Aorta (tissue), 5 donors: ENCODE data around the gene P4HB. TPM values are rescaled to one million over a fixed set of nuclear protein-coding genes. Genes with fewer than 3 reads are reported as not detected.

ENCODE experiments used
- ATAC-seq: fragments of 200-7000 bp; cut with Tn5 transposase; one replicate; pipeline ENCODE4 v1.9.1; 2022; ENCODE audit warnings: moderate library complexity; ENCODE audit not compliant: low FRiP score
- DNase-seq, 2 donors: peaks; one replicate each; pipeline ENCODE4 v3.0.0-alpha.2; 2020
- H3K27ac ChIP-seq, 2 donors: one replicate each; pipeline ENCODE4 v1.5.1; 2013; ENCODE audit warnings: low read length in 2 of 2, mild to moderate bottlenecking in 2 of 2, moderate library complexity in 2 of 2, control low read depth in 1 of 2, inconsistent platforms in 1 of 2, low read depth in 1 of 2
- H3K27me3 ChIP-seq, 2 donors: one replicate each; pipeline ENCODE4 v1.6.1; 2013; ENCODE audit warnings: control low read depth in 1 of 2, low read length in 1 of 2, mild to moderate bottlenecking in 1 of 2, moderate library complexity in 1 of 2; ENCODE audit not compliant: insufficient read depth in 2 of 2, control insufficient read depth in 1 of 2
- H3K36me3 ChIP-seq, 2 donors: one replicate each; pipeline ENCODE4 v1.6.1; 2013; ENCODE audit warnings: control low read depth in 1 of 2, low read length in 1 of 2, mild to moderate bottlenecking in 1 of 2; ENCODE audit not compliant: insufficient read depth in 2 of 2, control insufficient read depth in 1 of 2
- H3K4me1 ChIP-seq, 2 donors: one replicate each; pipeline ENCODE4 v1.6.1; 2013; ENCODE audit warnings: low read length in 2 of 2, control low read depth in 1 of 2, mild to moderate bottlenecking in 1 of 2, moderate library complexity in 1 of 2; ENCODE audit not compliant: insufficient read depth in 2 of 2, control insufficient read depth in 1 of 2
- H3K4me3 ChIP-seq, 2 donors: one replicate each; pipeline ENCODE4 v1.5.1; 2013; ENCODE audit warnings: low read length in 2 of 2, control low read depth in 1 of 2, mild to moderate bottlenecking in 1 of 2
- H3K9me3 ChIP-seq: one replicate; pipeline ENCODE4 v1.6.1; 2013; ENCODE audit warnings: mild to moderate bottlenecking, low read length; ENCODE audit not compliant: control insufficient read depth
- WGBS, 2 donors: extraction: QIAGEN DNeasy Blood & Tissue Kit; methylation state at CpG; one replicate each; pipeline ENCODE4 v1.1.7; 2013; 5-methylcytosine and 5-hydroxymethylcytosine counted together
- intact Hi-C, 2 donors: fragments of 100-400 bp; cut with DNase I; formaldehyde crosslinking; loops; one replicate each; pipeline versions ENCODE4 v1.14.2 to v1.15.0; 2022
- polyA plus RNA-seq, 2 donors: library from polyadenylated mRNA; stranded (reverse); fragments of 200-250 nt; gene quantifications; one replicate each; pipeline ENCODE4 v1.2.3, GENCODE V29; 2013
- total RNA-seq, 2 donors: library from RNA; stranded (reverse); fragmentation: NEBNext Ultra II Directional; extraction: Animal tissue kit (Norgen Biotek cat#: 25700); gene quantifications; one replicate each; pipeline ENCODE4 v1.2.1, GENCODE V29; 2021
- donor health status: healthy with polysubstance abuse.
- donor health status: Bipolar disorder and iron deficiency.
- donor health status: DM: no; HTN: no; CAD: no.
- donor health status: DM: no; HTN: no; CAD: no.
- donor health status: DM: yes; HTN: yes; CAD: no.

P4HB gene
- total and polyA plus RNA-seq, 4 donors: 275 to 537 (median 422) TPM

GRCh38 chr17:81822312-81822637 is 38.1 kb downstream of the P4HB start:
- intact Hi-C loops: loop anchor here in 1 of 2 donors (5.0 kb wide), 1 partner anchor 40 kb away; the partner anchor contains the start of gene P4HB
- no peaks in the 10 kb centered on the region for H3K4me1 ChIP-seq

DNA sequence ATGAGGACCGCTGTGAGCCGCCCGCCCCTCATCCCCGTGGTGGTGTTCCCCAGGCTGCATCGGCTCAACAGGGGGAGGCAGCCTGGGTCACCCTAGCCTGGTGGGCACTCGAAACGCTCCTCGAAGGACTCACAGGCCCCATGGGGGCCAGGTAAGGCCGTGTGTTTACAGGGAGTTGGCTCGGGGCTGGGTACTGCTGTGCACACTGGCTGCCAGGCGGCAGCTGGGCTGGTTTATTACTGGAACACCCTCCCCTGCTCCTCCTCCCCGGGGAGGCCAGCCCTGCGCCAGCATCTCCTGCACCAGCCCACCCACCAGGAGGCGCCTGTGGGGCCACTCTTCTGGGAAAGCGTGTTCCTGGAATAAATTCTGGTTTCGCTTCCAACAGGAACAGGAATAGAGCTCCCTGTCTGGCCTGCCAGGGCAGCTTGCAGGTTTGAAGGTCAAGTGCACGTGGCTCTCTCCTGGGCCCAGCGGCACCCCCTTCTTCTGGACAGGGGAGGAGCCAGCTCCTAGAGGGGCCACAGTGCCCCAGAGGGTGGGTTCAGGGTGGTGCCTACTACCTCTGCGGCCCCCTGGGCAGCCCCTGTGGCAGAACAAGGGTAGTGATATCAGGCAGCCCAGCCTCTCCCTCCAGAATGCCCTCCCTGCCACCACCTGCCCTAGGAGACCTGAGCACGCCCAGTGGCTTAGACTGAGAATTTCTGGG is 38.6 kb downstream of the P4HB start:
- ATAC-seq: peak; percentile 74
- DNase-seq: peak; percentile 88 to 93
- Histone ChIP-seq H3K36me3 (peaks cover 0 to 3% of the 10 kb centered on the region in 2 donors), H3K9me3 (no peaks in the 10 kb centered on the region), H3K4me1 (no peaks in the 10 kb centered on the region), H3K27ac (peak overlapping the region in 1 of 2 donors; percentile 11), H3K4me3 (no peak overlapping the region), H3K27me3 (no peaks in the 10 kb centered on the region)
- intact Hi-C loops: loop anchor here in 1 of 2 donors (5.0 kb wide), 1 partner anchor 41 kb away; the partner anchor contains the start of gene P4HB
- WGBS, 2 donors: 29 to 34% methylated on average over 20 of the region's 20 CpGs

More at GRCh38 chr17:81822312-81822637, 38.1 kb downstream of the P4HB start:
- H3K27me3 ChIP-seq: no peaks in the 10 kb centered on the region
- no peak for DNase-seq
- H3K4me3 ChIP-seq: no peak overlapping the region
- peaks cover 0 to 3% of the 10 kb centered on the region in 2 donors for H3K36me3 ChIP-seq
- WGBS, 2 donors: 89 to 91% methylated on average over 8 of the region's 8 CpGs
- H3K9me3 ChIP-seq: no peaks in the 10 kb centered on the region
- peak; percentile 5 for ATAC-seq
- peak overlapping the region in 1 of 2 donors; percentile 11 for H3K27ac ChIP-seq

GRCh38 chr17:81821147-81821546 is 39.2 kb downstream of the P4HB start:
- 83 to 85% methylated on average over 8 of the region's 8 CpGs for WGBS, 2 donors
- no peaks in the 10 kb centered on the region for H3K9me3 ChIP-seq
- H3K27me3 ChIP-seq: no peaks in the 10 kb centered on the region
- no peak overlapping the region for H3K27ac ChIP-seq
- H3K4me1 ChIP-seq: no peaks in the 10 kb centered on the region
- H3K4me3 ChIP-seq: no peak overlapping the region
- ATAC-seq: no peak
- intact Hi-C loops: loop anchor here in 1 of 2 donors (5.0 kb wide), 1 partner anchor 41 kb away; the partner anchor contains the start of gene P4HB
- peaks cover 0 to 3% of the 10 kb centered on the region in 2 donors for H3K36me3 ChIP-seq
- no peak for DNase-seq

DNA sequence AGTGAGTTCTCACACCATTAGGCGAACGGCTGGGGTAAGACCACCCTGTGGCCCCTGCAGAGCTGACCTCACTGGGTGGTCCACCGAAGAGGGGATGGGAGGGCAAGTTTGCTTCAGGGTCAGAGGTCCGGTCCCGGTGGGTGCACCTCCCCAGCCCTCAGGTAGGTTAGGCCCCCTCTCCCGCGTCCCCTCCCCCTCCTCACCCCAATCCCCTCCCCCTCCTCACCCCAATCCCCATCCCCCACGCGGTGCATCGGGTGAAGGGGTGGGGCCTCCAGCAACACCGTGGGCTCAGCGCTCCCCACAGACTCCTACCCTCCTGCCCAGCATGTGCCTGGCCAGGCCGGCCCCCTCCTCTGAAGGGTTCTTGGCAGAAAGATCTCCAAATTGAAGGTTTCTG is 40.6 kb downstream of the P4HB start:
- no peaks in the 10 kb centered on the region for H3K4me1 ChIP-seq
- DNase-seq (no peak), ATAC-seq (no peak)
- no peak overlapping the region for H3K27ac ChIP-seq
- intact Hi-C loops: loop anchor here in 1 of 2 donors (5.0 kb wide), 1 partner anchor 43 kb away; the partner anchor contains the start of gene P4HB
- no peaks in the 10 kb centered on the region for H3K27me3 ChIP-seq
- peaks cover 0 to 3% of the 10 kb centered on the region in 2 donors for H3K36me3 ChIP-seq
- no peak overlapping the region for H3K4me3 ChIP-seq
- 15 to 20% methylated on average over 12 to 13 of the region's 13 CpGs for WGBS, 2 donors
- no peaks in the 10 kb centered on the region for H3K9me3 ChIP-seq

DNA sequence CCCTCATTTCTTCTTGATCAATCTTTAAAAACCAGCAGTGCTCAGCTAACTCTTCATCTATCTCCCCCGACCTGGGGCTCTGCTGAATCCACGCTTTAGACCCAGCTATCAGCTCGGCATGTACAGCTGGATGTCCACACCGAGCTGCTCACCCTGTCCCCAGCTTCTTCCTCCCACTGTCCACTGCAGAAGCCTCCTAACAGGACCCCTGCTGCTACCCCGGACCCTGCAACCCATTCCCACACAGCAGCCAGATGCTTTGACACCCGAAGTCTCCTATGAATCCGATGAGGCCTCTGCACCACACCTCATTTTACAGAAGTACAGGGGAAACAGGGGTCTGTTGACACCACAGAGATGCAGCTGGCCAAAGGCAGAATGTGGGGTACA is 42.6 kb downstream of the P4HB start:
- H3K36me3 ChIP-seq: peaks cover 0 to under 1% of the 10 kb centered on the region in 2 donors
- no peaks in the 10 kb centered on the region for H3K4me1 ChIP-seq
- WGBS, 2 donors: 49 to 53% methylated on average over 7 of the region's 7 CpGs
- no peak for DNase-seq
- intact Hi-C loops: no loop called here
- H3K4me3 ChIP-seq: no peak overlapping the region
- H3K27me3 ChIP-seq: no peaks in the 10 kb centered on the region
- ATAC-seq: no peak
- H3K9me3 ChIP-seq: no peaks in the 10 kb centered on the region
- no peak overlapping the region for H3K27ac ChIP-seq

DNA sequence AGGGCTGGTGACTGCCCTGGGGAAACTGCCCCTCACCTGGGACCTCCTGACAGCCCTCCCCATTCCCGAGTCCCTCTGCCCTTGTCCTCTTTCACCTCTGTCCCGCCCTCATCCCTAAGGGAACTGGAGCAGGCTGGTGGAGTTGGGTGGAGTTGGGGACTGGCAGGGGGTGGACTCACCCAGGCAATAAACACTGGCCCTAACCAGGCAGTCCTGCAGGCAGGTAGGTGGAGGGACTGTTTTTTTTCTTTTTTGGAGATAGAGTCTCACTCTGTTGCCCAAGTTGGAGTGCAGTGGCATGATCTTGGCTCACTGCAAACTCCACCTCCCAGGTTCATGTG is 44.7 kb downstream of the P4HB start:
- Histone ChIP-seq H3K4me3 (no peak overlapping the region), H3K4me1 (no peaks in the 10 kb centered on the region), H3K9me3 (no peaks in the 10 kb centered on the region), H3K27me3 (no peaks in the 10 kb centered on the region), H3K36me3 (no peaks in the 10 kb centered on the region), H3K27ac (no peak overlapping the region)
- no peak for ATAC-seq
- DNase-seq: no peak
- intact Hi-C loops: no loop called here
- 53 to 69% methylated on average over 2 of the region's 2 CpGs for WGBS, 2 donors

- DNase-seq (no peak), ATAC-seq (no peak)
- WGBS, 2 donors: 60 to 67% methylated on average over 22 to 24 of the region's 24 CpGs
- H3K36me3 ChIP-seq: no peaks in the 10 kb centered on the region
- no peaks in the 10 kb centered on the region for H3K27me3 ChIP-seq
- intact Hi-C loops: no loop called here
- no peaks in the 10 kb centered on the region for H3K9me3 ChIP-seq
- H3K4me1 ChIP-seq: no peaks in the 10 kb centered on the region
- H3K4me3 ChIP-seq: no peak overlapping the region
- H3K27ac ChIP-seq: no peak overlapping the region
Measured at GRCh38 chr17:81814748-81815645, 45.3 kb downstream of the P4HB start.

DNA sequence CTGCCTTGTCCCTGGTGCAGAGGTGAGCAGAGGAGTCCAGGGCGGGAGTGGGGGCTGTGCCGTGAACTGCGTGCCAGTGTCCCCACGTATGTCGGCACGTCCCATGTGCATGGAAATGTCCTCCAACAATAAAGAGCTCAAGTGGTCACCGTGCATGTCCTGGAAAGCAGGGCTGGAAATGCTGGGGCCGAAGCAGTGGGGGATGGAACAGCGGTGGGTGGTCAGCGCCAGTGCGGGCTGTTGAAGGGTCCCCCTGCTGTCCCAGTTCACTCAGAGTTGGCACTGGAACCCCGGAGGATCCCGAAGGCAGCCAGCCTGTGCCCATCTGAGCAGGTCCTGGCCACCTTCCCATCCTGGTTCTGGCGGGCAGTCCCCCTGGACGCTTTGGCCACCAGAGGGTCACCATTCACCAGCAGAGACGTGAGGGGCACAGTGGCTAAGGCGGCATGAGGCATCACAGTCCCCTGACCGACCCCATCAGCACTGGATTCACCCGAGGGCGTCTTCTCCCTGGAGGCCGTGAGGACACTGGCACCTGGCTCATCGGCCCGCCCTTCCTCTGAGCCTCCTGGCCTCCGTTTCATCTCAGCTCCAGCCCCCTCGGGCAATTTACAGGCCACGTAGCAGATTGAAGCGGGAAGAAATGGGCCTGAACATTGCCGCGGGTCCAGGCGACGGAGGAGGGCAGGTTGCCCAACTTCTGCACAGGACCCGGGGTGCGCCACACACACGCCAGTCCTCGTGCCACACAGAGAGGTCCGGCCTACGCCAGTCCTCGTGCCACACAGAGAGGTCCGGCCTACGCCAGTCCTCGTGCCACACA is 46.3 kb downstream of the P4HB start:
- DNase-seq: no peak
- intact Hi-C loops: no loop called here
- no peak overlapping the region for H3K27ac ChIP-seq
- H3K27me3 ChIP-seq: no peaks in the 10 kb centered on the region
- no peaks in the 10 kb centered on the region for H3K36me3 ChIP-seq
- no peaks in the 10 kb centered on the region for H3K9me3 ChIP-seq
- WGBS, 2 donors: 90 to 93% methylated on average over 38 to 41 of the region's 41 CpGs
- H3K4me3 ChIP-seq: no peak overlapping the region
- no peaks in the 10 kb centered on the region for H3K4me1 ChIP-seq
- no peak for ATAC-seq
